Mammary epithelial cell (primary cell): ENCODE measurements around the gene ZDHHC9.
"Not testable (repeated sequence)": the region's sequence is repeated elsewhere in the genome, so short reads cannot be mapped to it uniquely, and the experiment has no call there.

Experiments used
- EZH2 ChIP-seq: IDR thresholded peaks from 2 replicates; pipeline ENCODE4 v1.6.1; 2012; ENCODE audit warnings: low read length, inconsistent platforms, borderline replicate concordance
- TF ChIP-seq, protein P1 (sequence below), 2 donors: IDR thresholded peaks in 1 of 2; conservative IDR thresholded peaks in 1 of 2; 2 replicates each; pipeline ENCODE4 v1.5.1; 2011 to 2012; ENCODE audit warnings: inconsistent platforms in 2 of 2, low read length in 2 of 2, mild to moderate bottlenecking in 2 of 2, control low read depth in 1 of 2, low read depth in 1 of 2; ENCODE audit not compliant: insufficient read depth in 1 of 2; ENCODE audit errors: extremely low read depth in 1 of 2

DNA sequence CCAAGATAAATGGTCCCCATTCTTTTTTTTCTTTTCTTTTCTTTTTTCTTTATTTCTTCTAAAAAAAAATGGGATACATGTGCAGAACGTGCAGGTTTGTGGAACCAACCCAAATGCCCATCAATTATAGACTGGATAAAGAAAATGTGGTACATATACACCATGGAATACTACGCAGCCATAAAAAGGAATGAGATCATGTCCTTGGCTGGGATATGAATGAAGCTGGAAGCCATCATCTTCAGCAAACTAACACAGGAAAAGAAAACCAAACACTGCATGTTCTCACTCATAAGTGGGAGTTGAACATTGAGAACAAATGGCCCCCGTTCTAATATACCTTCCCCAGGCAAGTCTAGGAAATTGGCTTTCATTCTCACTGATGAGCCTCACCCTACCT is 22.6 kb upstream of the ZDHHC9 start:
- TF ChIP-seq, protein P1, sequence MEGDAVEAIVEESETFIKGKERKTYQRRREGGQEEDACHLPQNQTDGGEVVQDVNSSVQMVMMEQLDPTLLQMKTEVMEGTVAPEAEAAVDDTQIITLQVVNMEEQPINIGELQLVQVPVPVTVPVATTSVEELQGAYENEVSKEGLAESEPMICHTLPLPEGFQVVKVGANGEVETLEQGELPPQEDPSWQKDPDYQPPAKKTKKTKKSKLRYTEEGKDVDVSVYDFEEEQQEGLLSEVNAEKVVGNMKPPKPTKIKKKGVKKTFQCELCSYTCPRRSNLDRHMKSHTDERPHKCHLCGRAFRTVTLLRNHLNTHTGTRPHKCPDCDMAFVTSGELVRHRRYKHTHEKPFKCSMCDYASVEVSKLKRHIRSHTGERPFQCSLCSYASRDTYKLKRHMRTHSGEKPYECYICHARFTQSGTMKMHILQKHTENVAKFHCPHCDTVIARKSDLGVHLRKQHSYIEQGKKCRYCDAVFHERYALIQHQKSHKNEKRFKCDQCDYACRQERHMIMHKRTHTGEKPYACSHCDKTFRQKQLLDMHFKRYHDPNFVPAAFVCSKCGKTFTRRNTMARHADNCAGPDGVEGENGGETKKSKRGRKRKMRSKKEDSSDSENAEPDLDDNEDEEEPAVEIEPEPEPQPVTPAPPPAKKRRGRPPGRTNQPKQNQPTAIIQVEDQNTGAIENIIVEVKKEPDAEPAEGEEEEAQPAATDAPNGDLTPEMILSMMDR (conservative IDR thresholded peaks at IDR 0.05 in 1 of 2, IDR thresholded peaks at IDR 0.05 in 1 of 2; ENCODE audit: extremely low read depth in 1 of 2, insufficient read depth in 1 of 2, low read depth in 1 of 2, low read length in 2 of 2) = not testable (repeated sequence)
- TF ChIP-seq EZH2 = not testable (repeated sequence)
